Raji (cell line): ENCODE results near the gene USP24.

ENCODE experiments used
- POLR2A ChIP-seq: IDR thresholded peaks from 2 replicates; pipeline ENCODE4 v1.6.1; 2011; ENCODE audit warnings: low read depth, low read length, control low read depth; ENCODE audit not compliant: insufficient read depth

Gene USP24

GRCh38 chr1:55212349-55213150 is 2.6 kb downstream of the USP24 start:
- no peak for TF ChIP-seq POLR2A

- no peak for TF ChIP-seq POLR2A
These were observed 3.3 kb downstream of the USP24 start for GRCh38 chr1:55211863-55212262.

GRCh38 chr1:55210990-55211801 is 4.0 kb downstream of the USP24 start:
- TF ChIP-seq POLR2A = no peak

GRCh38 chr1:55209247-55209646 is 5.9 kb downstream of the USP24 start:
- TF ChIP-seq POLR2A = no peak

- TF ChIP-seq POLR2A = no peak
These were observed 9.0 kb downstream of the USP24 start for GRCh38 chr1:55206210-55206609.

GRCh38 chr1:55204997-55205396 is 10.2 kb downstream of the USP24 start:
- TF ChIP-seq POLR2A = no peak

GRCh38 chr1:55203064-55203463 is 12.1 kb downstream of the USP24 start:
- no peak for TF ChIP-seq POLR2A

GRCh38 chr1:55200667-55201066 is 14.5 kb downstream of the USP24 start:
- TF ChIP-seq POLR2A = no peak

- TF ChIP-seq POLR2A = no peak
These were observed 17.1 kb downstream of the USP24 start for GRCh38 chr1:55198044-55198443.

- no peak for TF ChIP-seq POLR2A
These were observed 18.1 kb downstream of the USP24 start for GRCh38 chr1:55197099-55197498.

GRCh38 chr1:55196433-55197035 is 18.6 kb downstream of the USP24 start:
- TF ChIP-seq POLR2A = no peak

GRCh38 chr1:55195521-55196233 is 19.5 kb downstream of the USP24 start:
- TF ChIP-seq POLR2A = no peak

GRCh38 chr1:55194851-55195250 is 20.3 kb downstream of the USP24 start:
- TF ChIP-seq POLR2A = no peak

- no peak for TF ChIP-seq POLR2A
These were observed 23.1 kb downstream of the USP24 start for GRCh38 chr1:55192093-55192492.

GRCh38 chr1:55190109-55190508 is 25.1 kb downstream of the USP24 start:
- no peak for TF ChIP-seq POLR2A
